ENCODE measurements around the gene CCDC91. TPM values are rescaled to one million over a fixed set of nuclear protein-coding genes. Genes with fewer than 3 reads are reported as not detected.

CCDC91 gene
- 10 to 100 TPM; 21.7 to 22.6 TPM for total RNA-seq

GRCh38 chr12:28190321-28191050 lies at the start of gene CCDC91:
CCDC91 (plus strand) TSS chr12:28190456; CDS start chr12:28257216, 66,760 bp downstream.

Small RNA genes within 50 kb of the gene (small RNA-seq; reads per million reads assigned to genes)
- gene RNA5SP355 (2.1 to 2.3 reads per million in 2 donors), gene RNU4-54P (0 reads per million in 2 donors)

Other genes with a start within 250 kb of the CCDC91 start
- under 1 TPM; 0.33 to 0.34 TPM for gene PTHLH, start 217.7 kb upstream of the CCDC91 start, total RNA-seq

All from melanocyte of skin (primary cell).